BLaER1 (cell line): ENCODE results near the gene IRS1.
A peak's percentile ranks its signal among the peaks of the same experiment; 100 is the strongest.
"Not testable (repeated sequence)": the region's sequence is repeated elsewhere in the genome, so short reads cannot be mapped to it uniquely, and the experiment has no call there.

Source experiments
- H3K27ac ChIP-seq: shearing (Covaris generic); formaldehyde crosslinking; 2 replicates; pipeline ENCODE4 v1.8.1; 2022
- H3K27me3 ChIP-seq: shearing (Covaris generic); formaldehyde crosslinking; 2 replicates; pipeline ENCODE4 v1.8.1; 2022
- H3K36me3 ChIP-seq: shearing (Covaris generic); formaldehyde crosslinking; 2 replicates; pipeline ENCODE4 v1.8.1; 2022
- H3K4me1 ChIP-seq: shearing (Covaris generic); formaldehyde crosslinking; 2 replicates; pipeline ENCODE4 v1.8.1; 2022
- H3K4me2 ChIP-seq: shearing (Covaris generic); formaldehyde crosslinking; 2 replicates; pipeline ENCODE4 v1.8.1; 2022
- H3K4me3 ChIP-seq: shearing (Covaris generic); formaldehyde crosslinking; 2 replicates; pipeline ENCODE4 v1.8.1; 2022
- H3K9ac ChIP-seq: shearing (Covaris generic); formaldehyde crosslinking; 2 replicates; pipeline ENCODE4 v1.8.1; 2022
- H3K9me3 ChIP-seq: shearing (Covaris generic); formaldehyde crosslinking; 2 replicates; pipeline ENCODE4 v1.8.1; 2022
- H4K20me1 ChIP-seq: shearing (Covaris generic); formaldehyde crosslinking; 2 replicates; pipeline ENCODE4 v1.8.1; 2022
- Cebpa-rat ChIP-seq: shearing (Covaris generic); IDR thresholded peaks from 2 replicates; pipeline ENCODE4 v1.8.1; 2022

The IRS1 gene

GRCh38 chr2:226837787-226838603 is 38.4 kb upstream of the IRS1 start:
- H3K4me3 ChIP-seq = no peak overlapping the region
- 0 out of 2 replicates have a peak overlapping the region, but pooled peaks have one; percentile 88 for H3K9ac ChIP-seq
- no peaks in the 10 kb centered on the region for H3K27me3 ChIP-seq
- peaks cover 14% of the 10 kb centered on the region for H3K36me3 ChIP-seq
- H4K20me1 ChIP-seq = no peaks in the 10 kb centered on the region
- H3K4me1 ChIP-seq = peaks cover 32% of the 10 kb centered on the region
- H3K4me2 ChIP-seq = peak overlapping the region; percentile 89
- no peak overlapping the region for H3K27ac ChIP-seq
- H3K9me3 ChIP-seq = peaks cover 18% of the 10 kb centered on the region
- TF ChIP-seq Cebpa-rat = no peak

DNA sequence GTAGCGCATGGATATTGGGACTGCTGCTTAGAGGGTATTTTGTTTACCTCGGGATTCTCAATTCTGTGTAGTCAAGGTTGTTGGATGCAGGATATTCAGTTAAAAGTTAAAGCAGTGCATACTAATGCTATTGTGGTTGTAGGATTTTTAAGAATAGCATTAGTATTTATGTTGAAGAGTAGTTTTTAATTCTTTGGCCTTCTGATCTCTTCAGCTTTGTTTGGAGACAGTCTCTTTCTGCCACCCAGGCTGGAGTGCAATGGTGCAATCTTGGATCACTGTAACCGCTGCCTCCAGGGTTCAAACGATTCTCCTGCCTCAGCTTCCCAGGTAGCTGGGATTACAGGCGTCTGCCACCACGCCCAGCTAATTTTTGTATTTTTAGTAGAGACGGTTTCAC is 37.7 kb upstream of the IRS1 start:
- H3K4me1 ChIP-seq = peaks cover 32% of the 10 kb centered on the region
- peaks cover 12% of the 10 kb centered on the region for H3K9me3 ChIP-seq
- no peaks in the 10 kb centered on the region for H3K27me3 ChIP-seq
- H3K9ac ChIP-seq = peak overlapping the region; percentile 88; the same call in 1 of the 2 replicates
- no peaks in the 10 kb centered on the region for H4K20me1 ChIP-seq
- TF ChIP-seq Cebpa-rat = no peak
- H3K4me3 ChIP-seq = peak overlapping the region; percentile 74
- peaks cover 14% of the 10 kb centered on the region for H3K36me3 ChIP-seq
- peak overlapping the region; percentile 93; the same call in 1 of the 2 replicates for H3K27ac ChIP-seq
- H3K4me2 ChIP-seq = peak overlapping the region; percentile 89

DNA sequence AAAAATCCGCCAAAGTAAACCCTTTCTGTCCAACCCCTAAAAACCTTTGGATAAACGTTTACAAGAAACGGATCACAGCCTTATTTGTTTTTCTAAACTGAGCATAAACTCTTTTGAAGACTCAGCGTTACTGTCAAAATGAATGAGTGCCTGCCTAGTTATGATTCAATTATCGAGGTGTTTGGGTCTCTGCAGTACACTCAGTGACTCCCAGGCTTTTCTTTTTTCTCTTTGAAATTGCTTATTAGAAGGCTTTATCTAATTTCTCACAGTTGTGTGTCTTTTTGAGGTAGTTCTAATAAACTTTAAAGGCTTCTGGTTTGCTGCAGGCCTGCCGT is 36.9 kb upstream of the IRS1 start:
- H3K27ac ChIP-seq = peak overlapping the region; percentile 93
- no peaks in the 10 kb centered on the region for H3K27me3 ChIP-seq
- no peaks in the 10 kb centered on the region for H4K20me1 ChIP-seq
- no peak for TF ChIP-seq Cebpa-rat
- peak overlapping the region; percentile 74 for H3K4me3 ChIP-seq
- peaks cover 9% of the 10 kb centered on the region for H3K36me3 ChIP-seq
- H3K9me3 ChIP-seq = peaks cover 4% of the 10 kb centered on the region; the same call in 1 of the 2 replicates
- peaks cover 32% of the 10 kb centered on the region for H3K4me1 ChIP-seq
- H3K4me2 ChIP-seq = peak overlapping the region; percentile 89
- peak overlapping the region; percentile 88 for H3K9ac ChIP-seq

DNA sequence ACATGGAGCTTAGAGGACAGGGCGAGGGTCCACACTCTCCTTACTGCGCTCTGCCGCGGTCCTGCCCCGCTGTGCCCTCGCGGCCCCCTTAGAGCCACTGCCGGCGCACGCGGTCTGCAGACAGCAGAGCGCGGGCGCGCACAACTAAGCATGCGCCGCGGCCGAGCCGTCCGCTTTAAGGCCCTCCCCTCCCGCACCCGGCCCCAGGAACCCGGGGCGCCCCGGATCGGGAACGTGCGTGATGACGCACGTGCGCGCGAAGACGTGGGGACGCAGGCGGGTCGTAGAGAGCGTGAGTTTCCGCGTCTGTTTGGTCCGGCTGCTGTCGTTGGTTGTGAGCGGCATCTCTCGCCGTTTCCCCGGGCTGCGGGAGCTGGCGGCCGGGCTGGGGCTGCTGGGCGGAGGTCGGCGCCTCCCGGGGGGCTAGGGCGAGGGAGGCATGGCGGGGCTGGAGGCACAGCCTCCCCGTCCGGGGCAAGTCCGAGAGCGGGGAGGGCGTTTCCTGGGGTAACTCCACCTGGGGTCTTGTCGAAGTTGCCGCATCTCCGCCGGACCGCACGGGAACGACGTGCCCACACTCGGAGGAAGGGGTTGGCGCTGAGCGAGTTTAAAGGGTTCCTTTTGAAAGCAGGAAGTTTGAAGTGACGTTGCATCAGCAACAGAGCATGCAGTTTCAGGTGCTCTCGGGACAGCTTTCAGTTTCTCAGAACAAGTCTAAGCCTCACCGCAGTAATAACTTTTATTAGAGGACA is 36.4 kb upstream of the IRS1 start, which contains the start of gene RHBDD1:
Gene RHBDD1 (plus strand): TSS at position 259 of the 752 bp plus-strand sequence. CDS start 28,640 bp downstream, outside the sequence.
- no peak for TF ChIP-seq Cebpa-rat
- Histone ChIP-seq H3K4me2 (peak within 1 kb of the TSS; percentile 89), H4K20me1 (no peaks in the 10 kb centered on the region), H3K9ac (peak within 1 kb of the TSS; percentile 88), H3K27ac (peak within 1 kb of the TSS; percentile 93), H3K4me1 (peaks cover 32% of the 10 kb centered on the region), H3K36me3 (peaks cover 4% of the 10 kb centered on the region; the same call in 1 of the 2 replicates), H3K9me3 (no peaks in the 10 kb centered on the region), H3K4me3 (peak within 1 kb of the TSS; percentile 74), H3K27me3 (no peaks in the 10 kb centered on the region)

DNA sequence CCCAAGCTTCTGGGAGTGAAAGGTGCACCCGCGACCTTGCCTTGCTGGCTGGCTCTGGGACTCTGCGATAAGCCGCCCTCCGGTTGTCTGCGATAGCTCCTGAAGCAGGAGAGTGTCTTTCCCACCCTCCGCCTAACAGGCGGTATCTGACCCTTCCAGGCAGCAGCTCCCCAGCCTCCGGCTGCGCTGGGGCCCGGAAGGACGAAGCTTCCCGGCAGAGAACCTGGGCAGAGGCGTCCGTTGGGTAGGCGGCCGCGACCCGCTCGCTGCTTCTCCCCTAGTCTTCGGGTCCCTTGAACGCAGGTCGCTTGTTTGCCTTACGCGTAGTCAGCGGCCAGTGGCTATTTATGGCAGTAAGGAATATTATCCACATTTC is 35.8 kb upstream of the IRS1 start:
- Histone ChIP-seq H3K9me3 (no peaks in the 10 kb centered on the region), H3K4me3 (peak overlapping the region; percentile 74), H4K20me1 (no peaks in the 10 kb centered on the region), H3K27me3 (no peaks in the 10 kb centered on the region), H3K4me2 (peak overlapping the region; percentile 89), H3K27ac (peak overlapping the region; percentile 93), H3K36me3 (peaks cover 4% of the 10 kb centered on the region; the same call in 1 of the 2 replicates), H3K9ac (peak overlapping the region; percentile 88), H3K4me1 (peaks cover 32% of the 10 kb centered on the region)
- TF ChIP-seq Cebpa-rat = no peak

DNA sequence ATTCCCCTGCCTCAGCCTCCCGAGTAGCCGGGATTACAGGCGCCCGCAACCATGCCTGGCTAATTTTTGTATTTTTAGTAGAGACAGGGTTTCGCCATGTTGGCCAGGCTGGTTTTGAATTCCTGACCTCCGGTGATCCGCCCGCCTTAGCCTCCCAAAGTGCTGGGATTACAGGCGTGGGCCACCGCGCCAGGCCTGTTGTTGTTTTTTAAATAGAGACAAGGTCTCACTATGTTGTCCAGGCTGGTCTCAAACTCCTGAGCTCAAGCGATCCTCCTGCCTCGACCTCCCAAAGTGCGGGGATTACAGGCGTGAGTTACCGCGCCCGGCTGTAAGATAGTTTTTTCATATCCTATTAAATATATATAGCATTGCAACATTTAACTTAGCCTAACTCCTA is 35.3 kb upstream of the IRS1 start:
- not testable (repeated sequence) for H3K9me3 ChIP-seq, H3K27ac ChIP-seq, H4K20me1 ChIP-seq, H3K9ac ChIP-seq, H3K36me3 ChIP-seq, H3K27me3 ChIP-seq
- Histone ChIP-seq H3K4me1 (peaks cover 35% of the 10 kb centered on the region), H3K4me2 (peak overlapping the region; percentile 89), H3K4me3 (peak overlapping the region; percentile 74)

DNA sequence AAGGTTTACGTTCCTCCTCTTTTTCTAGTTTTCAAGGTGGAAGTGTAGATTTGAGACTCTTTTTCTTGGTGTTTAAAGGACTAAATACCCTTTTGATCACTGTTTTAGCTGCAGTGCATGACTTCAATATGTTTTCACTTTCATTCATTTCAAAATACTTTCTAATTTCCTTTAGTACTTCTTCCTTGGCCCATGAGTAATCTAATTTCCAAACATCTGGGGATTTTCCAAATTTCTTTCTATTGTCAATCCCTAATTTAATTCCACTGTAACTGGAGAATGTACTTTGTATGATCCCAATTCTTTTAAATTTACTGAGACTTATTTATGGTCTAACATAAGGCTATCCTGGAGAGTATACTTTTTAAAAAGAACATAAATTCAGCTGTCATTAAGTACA is 32.4 kb upstream of the IRS1 start:
- no peaks in the 10 kb centered on the region for H3K36me3 ChIP-seq
- no peaks in the 10 kb centered on the region for H4K20me1 ChIP-seq
- H3K27me3 ChIP-seq = no peaks in the 10 kb centered on the region
- no peaks in the 10 kb centered on the region for H3K9me3 ChIP-seq
- no peak overlapping the region for H3K9ac ChIP-seq
- no peak for TF ChIP-seq Cebpa-rat
- peaks cover 26% of the 10 kb centered on the region for H3K4me1 ChIP-seq
- H3K27ac ChIP-seq = no peak overlapping the region
- H3K4me2 ChIP-seq = no peak overlapping the region
- H3K4me3 ChIP-seq = no peak overlapping the region

DNA sequence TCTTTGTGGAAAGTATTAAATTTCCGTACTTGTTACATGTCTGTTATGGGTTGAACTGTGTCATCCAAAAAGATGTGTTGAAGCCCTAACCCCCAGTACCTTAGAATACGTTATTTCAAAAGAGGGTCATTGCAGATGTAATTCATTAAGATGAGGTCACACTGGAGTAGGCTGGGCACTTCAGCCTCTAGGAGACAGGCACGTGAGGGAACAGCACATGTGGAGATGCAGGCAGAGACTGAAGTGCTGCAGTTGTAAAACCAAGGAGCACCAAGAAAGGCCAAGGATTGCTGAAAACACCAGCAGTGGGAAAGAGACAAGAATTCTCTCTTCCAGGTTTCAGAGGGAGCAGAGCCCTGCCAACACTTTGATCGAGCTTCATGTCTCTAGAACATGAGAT is 31.6 kb upstream of the IRS1 start:
- Histone ChIP-seq H3K27me3 (no peaks in the 10 kb centered on the region), H3K4me2 (no peak overlapping the region), H3K4me1 (peaks cover 20% of the 10 kb centered on the region), H4K20me1 (no peaks in the 10 kb centered on the region), H3K9ac (no peak overlapping the region), H3K9me3 (no peaks in the 10 kb centered on the region), H3K4me3 (no peak overlapping the region), H3K27ac (no peak overlapping the region), H3K36me3 (no peaks in the 10 kb centered on the region)
- no peak for TF ChIP-seq Cebpa-rat

GRCh38 chr2:226829721-226830631 is 30.4 kb upstream of the IRS1 start:
- Histone ChIP-seq H3K36me3 (no peaks in the 10 kb centered on the region), H3K9me3 (no peaks in the 10 kb centered on the region), H3K4me2 (0 out of 2 replicates have a peak overlapping the region, but pooled peaks have one; percentile 2), H4K20me1 (no peaks in the 10 kb centered on the region), H3K4me3 (no peak overlapping the region), H3K9ac (no peak overlapping the region), H3K27ac (no peak overlapping the region), H3K27me3 (no peaks in the 10 kb centered on the region), H3K4me1 (peaks cover 14% of the 10 kb centered on the region)
- no peak for TF ChIP-seq Cebpa-rat
